HCT116 (cell line): ENCODE data around the gene IFNA13. TPM values are rescaled to one million over a fixed set of nuclear protein-coding genes. Genes with fewer than 3 reads are reported as not detected.

Experiments used
- ATAC-seq: fragments of 200-7000 bp; cut with Tn5 transposase; 2 replicates; pipeline ENCODE4 v1.9.1; 2020; ENCODE audit warnings: mild to moderate bottlenecking, moderate library complexity
- BruUV-seq: library from RNA; stranded (reverse); fragments of 400-500 nt; replicated peaks from 2 replicates; lab custom pipeline; 2021; lab: Mats Ljungman, UMichigan
- CTCF ChIA-PET: fragments of 300-600 bp; sonication (Branson Sonifier 250); formaldehyde crosslinking; loops from one replicate; lab custom pipeline; 2021; ENCODE audit warnings: antibody characterized with exemption; lab: Charles Lee
- POLR2A ChIA-PET: fragments of 300-600, 350-600 bp; sonication (Branson Sonifier 250); formaldehyde crosslinking; loops from one replicate; lab custom pipeline; 2021; ENCODE audit warnings: antibody characterized with exemption; lab: Charles Lee
- RAD21 ChIA-PET, 2 experiments: fragments of 300-600 bp; sonication (Branson Sonifier 250); formaldehyde crosslinking; loops; one replicate each; lab custom pipeline; 2023; ENCODE audit warnings: low total read pairs in 2 of 2; ENCODE audit not compliant: uncharacterized antibody in 2 of 2, unreplicated experiment in 2 of 2, low non-redundant PET in 1 of 2; lab: Charles Lee
- DNase-seq: peaks from one replicate; pipeline ENCODE4 v3.0.0-alpha.2; 2010; ENCODE audit warnings: low read depth, low spot score
- H2AFZ ChIP-seq: fragments of 200-600 bp; shearing (Covaris generic), sonication (generic); 2 replicates; pipeline ENCODE4 v1.6.1; 2017; ENCODE audit warnings: low read depth, mixed run types, mixed read lengths, antibody characterized with exemption, low read length; ENCODE audit not compliant: poor library complexity, severe bottlenecking
- H3K27ac ChIP-seq: 2 replicates; pipeline ENCODE4 v1.5.1; 2012; ENCODE audit warnings: low read depth, low read length
- H3K27me3 ChIP-seq: fragments of 200-600 bp; sonication (generic); 2 replicates; pipeline ENCODE4 v1.6.1; 2016; ENCODE audit warnings: mixed run types, low read length, mixed read lengths; ENCODE audit not compliant: insufficient read depth
- H3K36me3 ChIP-seq, 2 experiments: fragments of 200-500 bp in 1 of 2; fragments of 200-600 bp in 1 of 2; sonication (Bioruptor generic) in 1 of 2; sonication (generic) in 1 of 2; 2 replicates each; pipeline versions ENCODE4 v1.5.1 to v1.6.1; 2014 to 2016; ENCODE audit warnings: low read length in 2 of 2, inconsistent platforms in 1 of 2, mixed read lengths in 1 of 2, mixed run types in 1 of 2; ENCODE audit not compliant: insufficient read depth in 2 of 2, control insufficient read depth in 1 of 2
- H3K4me1 ChIP-seq, 2 experiments: fragments of 200-600 bp in 1 of 2; sonication (generic) in 1 of 2; 2 replicates each; pipeline versions ENCODE4 v1.5.1 to v1.6.1; 2012 to 2017; ENCODE audit warnings: low read length in 2 of 2, inconsistent platforms in 1 of 2, mild to moderate bottlenecking in 1 of 2, mixed read lengths in 1 of 2, mixed run types in 1 of 2, moderate library complexity in 1 of 2; ENCODE audit not compliant: insufficient read depth in 2 of 2, control insufficient read depth in 1 of 2
- H3K4me2 ChIP-seq: fragments of 200-600 bp; sonication (generic); 2 replicates; pipeline ENCODE4 v1.6.1; 2017; ENCODE audit warnings: mixed run types, low read length, mixed read lengths
- H3K4me3 ChIP-seq, 2 experiments: fragments of 200-600 bp in 1 of 2; sonication (generic) in 1 of 2; replicated peaks in 1 of 2; 2 replicates each; pipeline ENCODE4 v1.5.1; 2011 to 2016; ENCODE audit warnings: low read length in 2 of 2, control low read depth in 1 of 2, low read depth in 1 of 2, mild to moderate bottlenecking in 1 of 2, mixed read lengths in 1 of 2, mixed run types in 1 of 2
- H3K79me2 ChIP-seq: fragments of 200-600 bp; sonication (generic); 2 replicates; pipeline ENCODE4 v1.6.1; 2017; ENCODE audit warnings: mild to moderate bottlenecking, mixed run types, low read length, moderate library complexity, mixed read lengths; ENCODE audit not compliant: insufficient read depth
- H3K9ac ChIP-seq: fragments of 200-600 bp; sonication (generic); 2 replicates; pipeline ENCODE4 v1.6.1; 2016; ENCODE audit warnings: low read length, mixed read lengths
- H3K9me2 ChIP-seq: fragments of 200-600 bp; sonication (generic), shearing (Covaris generic); 2 replicates; pipeline ENCODE4 v1.6.1; 2017; ENCODE audit warnings: mixed run types, mild to moderate bottlenecking, moderate library complexity; ENCODE audit not compliant: insufficient read depth
- H3K9me3 ChIP-seq, 2 experiments: fragments of 200-500 bp in 1 of 2; fragments of 200-600 bp in 1 of 2; sonication (Bioruptor generic) in 1 of 2; sonication (generic) in 1 of 2; 2 replicates each; pipeline ENCODE4 v1.6.1; 2014 to 2017; ENCODE audit warnings: low read length in 2 of 2, mixed read lengths in 2 of 2, inconsistent platforms in 1 of 2, low read depth in 1 of 2, mild to moderate bottlenecking in 1 of 2, mixed run types in 1 of 2, moderate library complexity in 1 of 2; ENCODE audit not compliant: control insufficient read depth in 1 of 2, insufficient read depth in 1 of 2
- H4K20me1 ChIP-seq: fragments of 200-600 bp; sonication (generic), shearing (Covaris generic); 2 replicates; pipeline ENCODE4 v1.6.1; 2017; ENCODE audit warnings: mixed run types, mild to moderate bottlenecking, moderate library complexity; ENCODE audit not compliant: insufficient read depth
- CEBPB ChIP-seq: IDR thresholded peaks from 2 replicates; pipeline ENCODE4 v1.6.1; 2012; ENCODE audit warnings: low read depth
- ELF1 ChIP-seq: IDR thresholded peaks from 2 replicates; pipeline ENCODE4 v1.6.1; 2012; ENCODE audit warnings: low read depth, borderline replicate concordance
- POLR2A ChIP-seq: IDR thresholded peaks from 2 replicates; pipeline ENCODE4 v1.7.0; 2011; ENCODE audit warnings: borderline replicate concordance; ENCODE audit not compliant: insufficient read depth, insufficient read length; ENCODE audit errors: extremely low read depth
- SIN3A ChIP-seq: IDR thresholded peaks from 2 replicates; pipeline ENCODE4 v1.6.1; 2012; ENCODE audit warnings: low read depth
- SRF ChIP-seq: IDR thresholded peaks from 2 replicates; pipeline ENCODE4 v1.6.1; 2012; ENCODE audit warnings: low read depth
- intact Hi-C: fragments of 100-400 bp; cut with micrococcal nuclease; formaldehyde crosslinking; loops from 2 replicates; pipeline ENCODE4 v1.10.0; 2022
- total RNA-seq: library from RNA; stranded (reverse); gene quantifications from one replicate; pipeline ENCODE4 v1.2.1, GENCODE V29; 2021; ENCODE audit not compliant: unreplicated experiment
- TF ChIP-seq, protein P1 (sequence below), 3 experiments: fragments of 200-600 bp in 1 of 3; sonication (generic) in 1 of 3; IDR thresholded peaks in 2 of 3; conservative IDR thresholded peaks in 1 of 3; 2 replicates each; pipeline ENCODE4 v1.5.1; 2012 to 2017; ENCODE audit warnings: low read depth in 2 of 3, low read length in 2 of 3, antibody characterized with exemption in 1 of 3, borderline replicate concordance in 1 of 3, control low read depth in 1 of 3, mild to moderate bottlenecking in 1 of 3, mixed read lengths in 1 of 3, mixed run types in 1 of 3, moderate library complexity in 1 of 3; ENCODE audit not compliant: insufficient read depth in 1 of 3
- TF ChIP-seq, protein P2 (sequence below): IDR thresholded peaks from 2 replicates; pipeline ENCODE4 v1.6.1; 2012
- TF ChIP-seq, protein P3 (sequence below): IDR thresholded peaks from 2 replicates; pipeline ENCODE4 v1.6.1; 2012

The IFNA13 gene
- total RNA-seq, 1 experiment from 2014 or later, result not detected

DNA sequence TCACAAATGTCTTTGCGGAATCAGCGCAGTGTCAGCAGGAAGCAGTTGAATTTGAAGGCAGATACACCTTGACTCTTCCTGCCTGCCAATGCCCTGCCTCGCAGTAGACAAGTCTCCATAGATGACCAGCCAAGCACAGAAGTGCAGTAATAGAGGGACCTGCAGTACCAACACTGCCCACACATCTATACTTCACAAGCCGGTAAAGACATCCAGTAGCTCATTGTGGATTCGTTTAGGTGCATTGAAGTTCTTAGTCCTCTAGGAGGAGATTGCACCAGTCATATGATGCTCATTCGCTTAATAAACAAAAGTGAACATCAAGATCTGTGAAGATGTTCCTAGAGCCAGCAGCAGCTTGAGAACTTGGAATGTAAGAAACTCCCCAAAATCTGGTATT, 24.4 kb upstream of the IFNA13 start:
- Histone ChIP-seq H3K4me1 (peaks cover 0 to 7% of the 10 kb centered on the region in 2 experiments; a peak in 1 of 4 replicates), H3K27me3 (no peaks in the 10 kb centered on the region), H3K79me2 (no peaks in the 10 kb centered on the region), H3K9ac (no peak overlapping the region), H3K36me3 (no peaks in the 10 kb centered on the region), H3K9me3 (no peaks in the 10 kb centered on the region), H4K20me1 (no peaks in the 10 kb centered on the region), H3K27ac (no peak overlapping the region), H3K9me2 (no peaks in the 10 kb centered on the region), H2AFZ (peak overlapping the region; percentile 6), H3K4me3 (no peak overlapping the region), H3K4me2 (no peak overlapping the region)
- ATAC-seq, result peak; percentile 93
- ChIA-PET CTCF (interaction anchor here (1.0 to 1.6 kb wide), 10 partner anchors 12 to 209 kb away, joined by 3 to 9 read pairs (median 6); partner anchors contain the start of gene KLHL9), RAD21 (interaction anchor here in 1 of 2 experiments (1.3 kb wide), 1 partner anchor 66 kb away, joined by 3 read pairs; no protein-coding TSS in a partner anchor), POLR2A (interaction anchor here (0.7 kb wide), 1 partner anchor 124 kb away, joined by 3 read pairs; no protein-coding TSS in a partner anchor)
- peak; percentile 80 for DNase-seq
- intact Hi-C loops, result no loop called here
- TF ChIP-seq, protein P1, sequence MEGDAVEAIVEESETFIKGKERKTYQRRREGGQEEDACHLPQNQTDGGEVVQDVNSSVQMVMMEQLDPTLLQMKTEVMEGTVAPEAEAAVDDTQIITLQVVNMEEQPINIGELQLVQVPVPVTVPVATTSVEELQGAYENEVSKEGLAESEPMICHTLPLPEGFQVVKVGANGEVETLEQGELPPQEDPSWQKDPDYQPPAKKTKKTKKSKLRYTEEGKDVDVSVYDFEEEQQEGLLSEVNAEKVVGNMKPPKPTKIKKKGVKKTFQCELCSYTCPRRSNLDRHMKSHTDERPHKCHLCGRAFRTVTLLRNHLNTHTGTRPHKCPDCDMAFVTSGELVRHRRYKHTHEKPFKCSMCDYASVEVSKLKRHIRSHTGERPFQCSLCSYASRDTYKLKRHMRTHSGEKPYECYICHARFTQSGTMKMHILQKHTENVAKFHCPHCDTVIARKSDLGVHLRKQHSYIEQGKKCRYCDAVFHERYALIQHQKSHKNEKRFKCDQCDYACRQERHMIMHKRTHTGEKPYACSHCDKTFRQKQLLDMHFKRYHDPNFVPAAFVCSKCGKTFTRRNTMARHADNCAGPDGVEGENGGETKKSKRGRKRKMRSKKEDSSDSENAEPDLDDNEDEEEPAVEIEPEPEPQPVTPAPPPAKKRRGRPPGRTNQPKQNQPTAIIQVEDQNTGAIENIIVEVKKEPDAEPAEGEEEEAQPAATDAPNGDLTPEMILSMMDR (IDR thresholded peaks at IDR 0.05 in 2 of 3, conservative IDR thresholded peaks at IDR 0.05 in 1 of 3; ENCODE audit: borderline replicate concordance in 1 of 3, insufficient read depth in 1 of 3, low read depth in 2 of 3, low read length in 2 of 3), result peak; percentile 35 to 71 (median 70); a peak in 5 of 6 replicates
- no peak for TF ChIP-seq CEBPB
- no TSS peak for BruUV-seq

DNA sequence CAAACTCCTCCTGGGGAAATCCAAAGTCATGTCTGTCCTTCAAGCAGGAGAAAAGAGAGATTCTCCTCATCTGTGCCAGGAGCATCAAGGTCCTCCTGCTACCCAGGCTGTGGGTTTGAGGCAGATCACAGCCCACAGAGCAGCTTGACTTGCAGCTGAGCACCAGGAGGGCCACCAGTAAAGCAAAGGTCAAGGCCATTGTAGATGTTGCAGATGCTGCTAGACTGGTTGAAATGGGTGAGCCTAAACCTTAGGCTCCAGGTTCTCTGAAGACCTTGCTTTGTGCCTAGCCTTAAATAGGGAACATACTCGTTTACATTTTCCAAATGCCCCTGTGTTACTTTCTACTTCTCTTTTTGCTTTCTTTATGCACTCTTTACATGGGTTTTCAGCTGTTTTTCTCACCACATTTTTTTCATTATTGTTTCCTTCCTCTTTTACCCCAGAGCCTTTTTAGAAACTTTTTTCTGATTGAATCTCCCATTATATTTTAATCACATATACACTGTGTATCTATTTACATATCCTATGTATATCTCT, 17.3 kb upstream of the IFNA13 start, which contains the start of gene IFNA2:
Gene IFNA2 (minus strand): TSS at position 268 of the 540 bp plus-strand sequence. CDS start 69 bp downstream, at position 199.
- no peaks in the 10 kb centered on the region for H3K4me1 ChIP-seq
- ATAC-seq (no peak), DNase-seq (no peak)
- no peaks in the 10 kb centered on the region for H3K27me3 ChIP-seq
- intact Hi-C loops, result no loop called here
- no peak within 1 kb of the TSS for H3K27ac ChIP-seq
- RAD21 ChIA-PET, result no interaction called here
- H2AFZ ChIP-seq, result no peak within 1 kb of the TSS
- no peaks in the 10 kb centered on the region for H3K9me2 ChIP-seq
- H4K20me1 ChIP-seq, result no peaks in the 10 kb centered on the region
- POLR2A ChIA-PET, result no interaction called here
- H3K79me2 ChIP-seq, result no peaks in the 10 kb centered on the region
- TF ChIP-seq, protein P2, sequence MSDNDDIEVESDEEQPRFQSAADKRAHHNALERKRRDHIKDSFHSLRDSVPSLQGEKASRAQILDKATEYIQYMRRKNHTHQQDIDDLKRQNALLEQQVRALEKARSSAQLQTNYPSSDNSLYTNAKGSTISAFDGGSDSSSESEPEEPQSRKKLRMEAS, result no peak
- TF ChIP-seq ELF1 (no peak), SRF (no peak), SIN3A (no peak), POLR2A (no peak)
- TF ChIP-seq, protein P3, sequence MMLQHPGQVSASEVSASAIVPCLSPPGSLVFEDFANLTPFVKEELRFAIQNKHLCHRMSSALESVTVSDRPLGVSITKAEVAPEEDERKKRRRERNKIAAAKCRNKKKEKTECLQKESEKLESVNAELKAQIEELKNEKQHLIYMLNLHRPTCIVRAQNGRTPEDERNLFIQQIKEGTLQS, result no peak
- CTCF ChIA-PET, result interaction anchor here (1.4 kb wide), 1 partner anchor 11 kb away, joined by 4 read pairs; no protein-coding TSS in a partner anchor
- H3K9ac ChIP-seq, result no peak within 1 kb of the TSS
- no peak within 1 kb of the TSS for H3K4me3 ChIP-seq
- H3K36me3 ChIP-seq, result no peaks in the 10 kb centered on the region
- no TSS peak for BruUV-seq
- no peak within 1 kb of the TSS for H3K4me2 ChIP-seq
- H3K9me3 ChIP-seq, result no peaks in the 10 kb centered on the region
